Naive B cell (primary cell): ENCODE measurements around the gene INPP5E. TPM values are rescaled to one million over a fixed set of nuclear protein-coding genes. Genes with fewer than 3 reads are reported as not detected.
"Not testable (repeated sequence)": the region's sequence is repeated elsewhere in the genome, so short reads cannot be mapped to it uniquely, and the experiment has no call there.

Source experiments
- ATAC-seq, 2 donors: fragments of 150-1000 bp; cut with Tn5 transposase; 2 replicates each; pipeline ENCODE4 v1.10.0; 2021; ENCODE audit warnings: low read depth in 2 of 2, mild to moderate bottlenecking in 2 of 2, moderate library complexity in 2 of 2
- DNase-seq: peaks from one replicate; pipeline ENCODE4 v3.0.0; 2022
- H3K27ac Mint-ChIP-seq, 6 donors: one replicate each; pipeline ENCODE4 v1.8.0; 2020 to 2022; ENCODE audit warnings: mild to moderate bottlenecking in 6 of 6, mixed read lengths in 6 of 6, moderate library complexity in 5 of 6, inconsistent platforms in 2 of 6
- H3K27me3 Mint-ChIP-seq, 3 donors: one replicate each; pipeline ENCODE4 v1.8.0; 2021 to 2022; ENCODE audit warnings: mixed read lengths in 3 of 3, mild to moderate bottlenecking in 1 of 3
- H3K36me3 Mint-ChIP-seq, 2 donors: one replicate each; pipeline ENCODE4 v1.8.0; 2020 to 2022; ENCODE audit warnings: mixed read lengths in 2 of 2, inconsistent platforms in 1 of 2, mild to moderate bottlenecking in 1 of 2
- H3K4me1 Mint-ChIP-seq, 3 donors: one replicate each; pipeline ENCODE4 v1.8.0; 2020 to 2022; ENCODE audit warnings: mixed read lengths in 3 of 3, inconsistent platforms in 1 of 3, mild to moderate bottlenecking in 1 of 3, moderate library complexity in 1 of 3
- H3K4me3 Mint-ChIP-seq, 8 donors: one replicate each; pipeline ENCODE4 v1.8.0; 2020 to 2022; ENCODE audit warnings: mild to moderate bottlenecking in 8 of 8, mixed read lengths in 8 of 8, moderate library complexity in 8 of 8, inconsistent platforms in 2 of 8
- H3K9me3 Mint-ChIP-seq, 7 donors: one replicate each; pipeline ENCODE4 v1.8.0; 2020 to 2022; ENCODE audit warnings: mixed read lengths in 7 of 7, mild to moderate bottlenecking in 5 of 7, inconsistent platforms in 2 of 7, moderate library complexity in 1 of 7
- polyA plus RNA-seq, 6 donors: library from polyadenylated mRNA; unstranded; fragments of 300-500 nt; fragmentation: Illumina TruSeq; gene quantifications; one replicate each; pipeline ENCODE4 v1.2.3, GENCODE V29; 2021; ENCODE audit warnings: low read depth in 6 of 6

INPP5E gene
- polyA plus RNA-seq, 6 donors from 2014 or later: 0.61 to 6.8 (median 3.2) TPM

GRCh38 chr9:136407061-136407460 is 32.6 kb downstream of the INPP5E start:
- H3K9me3 Mint-ChIP-seq, H3K27me3 Mint-ChIP-seq, ATAC-seq, DNase-seq, H3K36me3 Mint-ChIP-seq: not testable (repeated sequence)
- H3K4me3 Mint-ChIP-seq: peak overlapping the region in 2 of 8 donors; percentile 38 to 44
- peak overlapping the region in 2 of 6 donors; percentile 11 to 69 for H3K27ac Mint-ChIP-seq
- peaks cover 46 to 79% (median 55%) of the 10 kb centered on the region in 3 donors for H3K4me1 Mint-ChIP-seq

GRCh38 chr9:136405904-136406303 is 33.7 kb downstream of the INPP5E start:
- not testable (repeated sequence) for H3K9me3 Mint-ChIP-seq, ATAC-seq, DNase-seq, H3K27ac Mint-ChIP-seq, H3K36me3 Mint-ChIP-seq, H3K27me3 Mint-ChIP-seq
- H3K4me1 Mint-ChIP-seq: peaks cover 39 to 77% (median 47%) of the 10 kb centered on the region in 3 donors
- peak overlapping the region in 4 of 8 donors; percentile 51 to 83 (median 74) for H3K4me3 Mint-ChIP-seq

GRCh38 chr9:136405481-136405880 is 34.2 kb downstream of the INPP5E start:
- H3K4me3 Mint-ChIP-seq: peak overlapping the region in 5 of 8 donors; percentile 5 to 83 (median 79)
- H3K4me1 Mint-ChIP-seq: peaks cover 38 to 73% (median 46%) of the 10 kb centered on the region in 3 donors
- ATAC-seq (no peak), DNase-seq (no peak)
- H3K36me3 Mint-ChIP-seq: peaks cover 0 to 8% of the 10 kb centered on the region in 2 donors
- no peaks in the 10 kb centered on the region for H3K27me3 Mint-ChIP-seq
- H3K9me3 Mint-ChIP-seq: no peaks in the 10 kb centered on the region
- peak overlapping the region in 3 of 6 donors; percentile 32 to 93 (median 86) for H3K27ac Mint-ChIP-seq

GRCh38 chr9:136404801-136405136 is 34.9 kb downstream of the INPP5E start:
- Mint-ChIP-seq H3K4me3 (peak overlapping the region; percentile 66 to 79 (median 68)), H3K4me1 (peaks cover 32 to 70% (median 42%) of the 10 kb centered on the region in 3 donors), H3K27ac (peak overlapping the region; percentile 86 to 94 (median 90)), H3K36me3 (peaks cover 0 to 8% of the 10 kb centered on the region in 2 donors), H3K27me3 (no peaks in the 10 kb centered on the region), H3K9me3 (no peaks in the 10 kb centered on the region)
- ATAC-seq (no peak), DNase-seq (no peak)

- ATAC-seq (no peak), DNase-seq (no peak)
- Mint-ChIP-seq H3K4me3 (peak overlapping the region; percentile 66 to 80 (median 70)), H3K9me3 (no peaks in the 10 kb centered on the region), H3K36me3 (peaks cover 0 to 8% of the 10 kb centered on the region in 2 donors), H3K27me3 (no peaks in the 10 kb centered on the region), H3K4me1 (peaks cover 31 to 67% (median 40%) of the 10 kb centered on the region in 3 donors), H3K27ac (peak overlapping the region; percentile 86 to 95 (median 90))
These were observed 35.5 kb downstream of the INPP5E start for GRCh38 chr9:136403915-136404800.

- Mint-ChIP-seq H3K27me3 (no peaks in the 10 kb centered on the region), H3K9me3 (no peaks in the 10 kb centered on the region), H3K4me3 (peak overlapping the region in 7 of 8 donors; percentile 23 to 80 (median 72)), H3K36me3 (peaks cover 0 to 2% of the 10 kb centered on the region in 2 donors), H3K27ac (peak overlapping the region; percentile 66 to 94 (median 86)), H3K4me1 (peaks cover 32 to 67% (median 40%) of the 10 kb centered on the region in 3 donors)
- ATAC-seq (peak; percentile 78 to 81), DNase-seq (peak; percentile 51)
These were observed 36.1 kb downstream of the INPP5E start for GRCh38 chr9:136403538-136403914.

- H3K4me3 Mint-ChIP-seq: peak overlapping the region in 4 of 8 donors; percentile 24 to 66 (median 54)
- H3K36me3 Mint-ChIP-seq: no peaks in the 10 kb centered on the region
- no peaks in the 10 kb centered on the region for H3K27me3 Mint-ChIP-seq
- H3K9me3 Mint-ChIP-seq: no peaks in the 10 kb centered on the region
- no peak for DNase-seq
- no peak for ATAC-seq
- peaks cover 25 to 62% (median 42%) of the 10 kb centered on the region in 3 donors for H3K4me1 Mint-ChIP-seq
- peak overlapping the region in 4 of 6 donors; percentile 28 to 83 (median 56) for H3K27ac Mint-ChIP-seq
These were observed 37.6 kb downstream of the INPP5E start for GRCh38 chr9:136402067-136402466.

- Mint-ChIP-seq H3K27ac (peak overlapping the region in 4 of 6 donors; percentile 80 to 89 (median 82)), H3K9me3 (no peaks in the 10 kb centered on the region), H3K27me3 (no peaks in the 10 kb centered on the region), H3K36me3 (no peaks in the 10 kb centered on the region), H3K4me1 (peaks cover 25 to 59% (median 42%) of the 10 kb centered on the region in 3 donors), H3K4me3 (peak overlapping the region in 5 of 8 donors; percentile 41 to 94 (median 76))
- ATAC-seq (no peak), DNase-seq (no peak)
These were observed 38.3 kb downstream of the INPP5E start for GRCh38 chr9:136401173-136401922.

- H3K27me3 Mint-ChIP-seq: no peaks in the 10 kb centered on the region
- no peaks in the 10 kb centered on the region for H3K36me3 Mint-ChIP-seq
- no peaks in the 10 kb centered on the region for H3K9me3 Mint-ChIP-seq
- DNase-seq: peak; percentile 86
- H3K27ac Mint-ChIP-seq: peak within 1 kb of the TSS in 5 of 6 donors; percentile 62 to 94 (median 85)
- peak within 1 kb of the TSS; percentile 80 to 94 (median 88) for H3K4me3 Mint-ChIP-seq
- ATAC-seq: peak; percentile 73 to 77
- H3K4me1 Mint-ChIP-seq: peaks cover 25 to 50% (median 41%) of the 10 kb centered on the region in 3 donors
These were observed 39.4 kb downstream of the INPP5E start, which contains the start of gene SNAPC4 for GRCh38 chr9:136400038-136400834. SNAPC4 (minus strand) TSS chr9:136400170; CDS start chr9:136398428, 1,742 bp downstream.

- no peaks in the 10 kb centered on the region for H3K27me3 Mint-ChIP-seq
- peaks cover 18 to 42% (median 33%) of the 10 kb centered on the region in 3 donors for H3K4me1 Mint-ChIP-seq
- ATAC-seq (peak; percentile 19 to 28), DNase-seq (peak; percentile 38)
- H3K27ac Mint-ChIP-seq: peak overlapping the region in 5 of 6 donors; percentile 62 to 94 (median 85)
- H3K9me3 Mint-ChIP-seq: no peaks in the 10 kb centered on the region
- peak overlapping the region; percentile 80 to 94 (median 88) for H3K4me3 Mint-ChIP-seq
- H3K36me3 Mint-ChIP-seq: no peaks in the 10 kb centered on the region
These were observed 40.2 kb downstream of the INPP5E start for GRCh38 chr9:136399176-136400037.

- Mint-ChIP-seq H3K9me3 (no peaks in the 10 kb centered on the region), H3K27ac (peak overlapping the region in 1 of 6 donors; percentile 33), H3K4me3 (peak overlapping the region; percentile 80 to 94 (median 88))
These were observed 41.4 kb downstream of the INPP5E start for GRCh38 chr9:136398286-136398685.

GRCh38 chr9:136397643-136398042 is 42.0 kb downstream of the INPP5E start:
- H3K4me3 Mint-ChIP-seq: peak overlapping the region in 1 of 8 donors; percentile 94
- H3K36me3 Mint-ChIP-seq: no peaks in the 10 kb centered on the region
- no peaks in the 10 kb centered on the region for H3K9me3 Mint-ChIP-seq
- no peak for ATAC-seq
- H3K4me1 Mint-ChIP-seq: peaks cover 9 to 26% (median 19%) of the 10 kb centered on the region in 3 donors
- H3K27me3 Mint-ChIP-seq: no peaks in the 10 kb centered on the region
- H3K27ac Mint-ChIP-seq: no peak overlapping the region
- DNase-seq: no peak

More at GRCh38 chr9:136398286-136398685, 41.4 kb downstream of the INPP5E start:
- Mint-ChIP-seq H3K4me1 (peaks cover 9 to 31% (median 21%) of the 10 kb centered on the region in 3 donors), H3K27me3 (no peaks in the 10 kb centered on the region), H3K36me3 (no peaks in the 10 kb centered on the region)
- DNase-seq (no peak), ATAC-seq (no peak)
